Measurements from ENCODE around the gene ANTKMT. TPM values are rescaled to one million over a fixed set of nuclear protein-coding genes. Genes with fewer than 3 reads are reported as not detected.

The ANTKMT gene, protein sequence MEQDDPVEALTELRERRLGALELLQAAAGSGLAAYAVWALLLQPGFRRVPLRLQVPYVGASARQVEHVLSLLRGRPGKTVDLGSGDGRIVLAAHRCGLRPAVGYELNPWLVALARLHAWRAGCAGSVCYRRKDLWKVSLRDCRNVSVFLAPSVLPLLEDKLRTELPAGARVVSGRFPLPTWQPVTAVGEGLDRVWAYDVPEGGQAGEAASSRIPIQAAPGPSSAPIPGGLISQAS
- total RNA-seq = 10 to 100 TPM; 28.6 to 40.9 (median 36.4) TPM
- 10 to 100 TPM; 49.9 to 77.2 (median 63.4) TPM for polyA plus RNA-seq
- long read RNA-seq, donor 1, transcript FAM173A-207 (5 exons, 1,052 nt) = major isoform, 16 of 18 reads
- long read RNA-seq, donor 1, partial matches to known transcripts = 0 of 18 reads
- long read RNA-seq, donor 1, other reads (novel, unspliced or antisense) = 0 of 18 reads
- long read RNA-seq, donor 2, transcript FAM173A-207 (5 exons, 1,052 nt) = major isoform, 10 of 12 reads
- long read RNA-seq, donor 2, partial matches to known transcripts = 0 of 12 reads
- long read RNA-seq, donor 2, other reads (novel, unspliced or antisense) = 0 of 12 reads

DNA sequence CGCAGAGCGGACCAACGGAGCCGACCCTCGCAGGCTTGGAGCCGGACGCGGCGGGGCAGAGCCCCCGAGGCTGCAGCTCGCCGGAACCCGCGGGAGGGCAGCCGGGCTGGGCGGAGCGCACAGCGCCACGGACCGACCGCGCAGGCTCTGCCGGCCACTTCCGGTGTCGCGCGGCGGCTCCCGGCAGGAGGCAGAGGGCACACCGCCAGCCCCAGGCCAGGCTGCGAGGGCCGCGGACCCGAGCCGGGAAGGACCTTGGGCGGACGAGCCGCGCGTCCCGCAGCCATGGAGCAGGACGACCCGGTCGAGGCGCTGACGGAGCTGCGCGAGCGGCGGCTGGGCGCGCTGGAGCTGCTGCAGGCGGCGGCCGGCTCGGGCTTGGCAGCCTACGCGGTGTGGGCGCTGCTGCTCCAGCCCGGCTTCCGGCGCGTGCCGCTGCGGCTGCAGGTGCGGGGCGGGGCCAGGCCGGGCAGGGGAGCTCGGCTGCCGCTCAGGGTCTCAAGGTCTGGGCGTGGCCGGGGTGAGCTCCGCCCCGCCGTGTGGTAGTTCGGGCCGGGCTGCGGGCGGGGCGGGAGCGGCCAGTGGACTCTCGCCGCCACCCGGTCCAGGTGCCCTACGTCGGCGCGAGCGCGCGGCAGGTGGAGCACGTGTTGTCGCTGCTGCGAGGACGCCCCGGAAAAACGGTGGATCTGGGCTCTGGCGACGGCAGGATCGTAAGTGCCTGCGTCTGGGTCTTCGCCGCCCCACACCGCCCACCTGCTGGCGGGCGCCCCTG is at the start of gene ANTKMT:
TSS of gene ANTKMT (plus strand) at position 157 of the 775 bp plus-strand sequence. CDS start at position 286, 129 bp downstream.
- H3K27me3 ChIP-seq (replicated peaks in 1 of 7) = peaks cover 0 to 29% (median 6%) of the 10 kb centered on the region in 7 donors
- TF ChIP-seq, protein P1, sequence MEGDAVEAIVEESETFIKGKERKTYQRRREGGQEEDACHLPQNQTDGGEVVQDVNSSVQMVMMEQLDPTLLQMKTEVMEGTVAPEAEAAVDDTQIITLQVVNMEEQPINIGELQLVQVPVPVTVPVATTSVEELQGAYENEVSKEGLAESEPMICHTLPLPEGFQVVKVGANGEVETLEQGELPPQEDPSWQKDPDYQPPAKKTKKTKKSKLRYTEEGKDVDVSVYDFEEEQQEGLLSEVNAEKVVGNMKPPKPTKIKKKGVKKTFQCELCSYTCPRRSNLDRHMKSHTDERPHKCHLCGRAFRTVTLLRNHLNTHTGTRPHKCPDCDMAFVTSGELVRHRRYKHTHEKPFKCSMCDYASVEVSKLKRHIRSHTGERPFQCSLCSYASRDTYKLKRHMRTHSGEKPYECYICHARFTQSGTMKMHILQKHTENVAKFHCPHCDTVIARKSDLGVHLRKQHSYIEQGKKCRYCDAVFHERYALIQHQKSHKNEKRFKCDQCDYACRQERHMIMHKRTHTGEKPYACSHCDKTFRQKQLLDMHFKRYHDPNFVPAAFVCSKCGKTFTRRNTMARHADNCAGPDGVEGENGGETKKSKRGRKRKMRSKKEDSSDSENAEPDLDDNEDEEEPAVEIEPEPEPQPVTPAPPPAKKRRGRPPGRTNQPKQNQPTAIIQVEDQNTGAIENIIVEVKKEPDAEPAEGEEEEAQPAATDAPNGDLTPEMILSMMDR (IDR thresholded peaks at IDR 0.05 in 8 of 11, conservative IDR thresholded peaks at IDR 0.05 in 3 of 11) = peak in 2 of 11 experiments; percentile 22 to 39
- peak; percentile 81 to 92 (median 91) for TF ChIP-seq POLR2AphosphoS5 (IDR thresholded peaks at IDR 0.05)
- TF ChIP-seq POLR2A (IDR thresholded peaks at IDR 0.05) = peak in 1 of 3 donors; percentile 50
- DNase-seq = peak; percentile 96
- peak within 1 kb of the TSS; percentile 83 to 93 (median 90) for H3K27ac ChIP-seq
- H3K4me3 ChIP-seq = peak within 1 kb of the TSS; percentile 64 to 91 (median 82)
- H3K4me1 ChIP-seq = peaks cover 21 to 76% (median 44%) of the 10 kb centered on the region in 6 donors
- WGBS, 5 donors = 6 to 8% (median 6%) methylated on average over 34 to 106 of the region's 106 CpGs
- peaks cover 0 to 17% (median 0%) of the 10 kb centered on the region in 6 donors for H3K36me3 ChIP-seq
- intact Hi-C loops (cut with DNase I; ENCODE audit: low total_unique reads) = no loop called here
- no peaks in the 10 kb centered on the region for H3K9me3 ChIP-seq

DNA sequence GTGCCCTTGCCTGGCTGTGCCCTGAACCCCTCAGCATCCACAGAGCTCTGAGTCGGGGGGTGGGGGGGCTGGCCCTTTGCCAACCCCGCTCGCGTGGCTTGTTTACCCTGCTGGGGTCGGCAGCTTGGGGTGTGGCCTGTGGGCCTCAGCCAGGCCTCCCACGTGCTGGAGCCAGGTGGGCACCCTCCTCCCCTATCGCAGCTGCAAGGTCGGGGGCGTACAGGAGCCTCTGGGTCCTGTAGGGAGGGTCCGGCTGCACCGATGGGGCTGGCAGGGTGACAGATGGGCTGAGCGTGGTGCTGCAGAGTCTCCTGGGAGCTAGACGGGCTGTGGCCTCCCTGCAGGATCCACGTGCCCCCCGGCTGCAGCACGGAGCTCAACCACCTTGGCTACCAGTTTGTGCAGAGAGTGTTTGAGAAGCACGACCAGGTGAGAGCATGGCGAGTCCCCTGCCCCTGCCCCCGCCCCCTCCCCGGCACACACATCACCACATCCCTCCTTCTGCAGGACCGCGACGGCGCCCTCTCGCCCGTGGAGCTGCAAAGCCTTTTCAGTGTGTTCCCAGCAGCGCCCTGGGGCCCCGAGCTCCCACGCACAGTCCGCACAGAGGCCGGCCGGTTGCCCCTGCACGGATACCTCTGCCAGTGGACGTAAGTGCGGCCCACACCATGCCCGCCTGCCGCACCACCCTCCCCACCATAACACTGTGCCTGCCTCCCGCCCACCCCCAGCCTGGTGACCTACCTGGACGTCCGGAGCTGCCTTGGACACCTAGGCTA is 49.4 kb upstream of the ANTKMT start:
- peaks cover 0 to 57% (median 45%) of the 10 kb centered on the region in 6 donors for H3K36me3 ChIP-seq
- H3K27ac ChIP-seq = no peak overlapping the region
- peaks cover 28 to 71% (median 51%) of the 10 kb centered on the region in 6 donors for H3K4me1 ChIP-seq
- 88 to 97% (median 90%) methylated on average over 13 to 40 of the region's 40 CpGs for WGBS, 5 donors
- intact Hi-C loops (cut with DNase I; ENCODE audit: low total_unique reads) = no loop called here
- no peaks in the 10 kb centered on the region for H3K9me3 ChIP-seq
- no peak for DNase-seq
- H3K27me3 ChIP-seq (replicated peaks in 1 of 7) = peaks cover 0 to 23% (median 7%) of the 10 kb centered on the region in 7 donors
- no peak overlapping the region for H3K4me3 ChIP-seq
- TF ChIP-seq, protein P1 (IDR thresholded peaks at IDR 0.05 in 8 of 11, conservative IDR thresholded peaks at IDR 0.05 in 3 of 11) = no peak
- TF ChIP-seq POLR2A (IDR thresholded peaks at IDR 0.05) = no peak

DNA sequence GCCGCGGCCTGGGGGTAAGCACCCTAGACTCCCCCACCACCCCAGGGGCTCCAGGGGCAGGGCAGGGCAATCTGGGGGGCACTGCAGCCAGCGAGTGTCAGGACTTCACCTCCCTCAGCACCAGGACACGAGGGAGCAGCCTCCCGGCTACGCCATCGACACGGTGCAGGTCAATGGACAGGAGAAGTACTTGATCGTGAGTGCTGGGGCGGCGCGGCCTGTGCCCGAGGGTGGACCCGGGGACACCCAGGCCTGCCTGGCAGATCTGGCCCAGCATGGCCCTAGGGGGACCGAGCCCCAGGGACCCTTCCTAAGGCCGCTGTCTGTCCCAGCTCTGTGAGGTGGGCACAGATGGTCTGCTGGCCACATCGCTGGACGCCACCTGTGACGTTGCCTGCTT is 48.6 kb upstream of the ANTKMT start:
- Histone ChIP-seq H3K36me3 (peaks cover 0 to 57% (median 45%) of the 10 kb centered on the region in 6 donors), H3K4me3 (no peak overlapping the region), H3K27ac (no peak overlapping the region), H3K27me3 (replicated peaks in 1 of 7) (peaks cover 0 to 31% (median 15%) of the 10 kb centered on the region in 7 donors), H3K4me1 (peaks cover 24 to 71% (median 49%) of the 10 kb centered on the region in 6 donors), H3K9me3 (no peaks in the 10 kb centered on the region)
- WGBS, 5 donors = 82 to 98% (median 96%) methylated on average over 7 to 19 of the region's 19 CpGs
- DNase-seq = no peak
- intact Hi-C loops (cut with DNase I; ENCODE audit: low total_unique reads) = no loop called here
- TF ChIP-seq POLR2AphosphoS5 (IDR thresholded peaks at IDR 0.05) (no peak), POLR2A (IDR thresholded peaks at IDR 0.05) (no peak)
- TF ChIP-seq, protein P1 (IDR thresholded peaks at IDR 0.05 in 8 of 11, conservative IDR thresholded peaks at IDR 0.05 in 3 of 11) = no peak
